PFSK-1 (cell line): ENCODE data around the gene TAS1R2. TPM values are rescaled to one million over a fixed set of nuclear protein-coding genes. Genes with fewer than 3 reads are reported as not detected.

Source experiments
- FOXP2 ChIP-seq: optimal IDR thresholded peaks from 2 replicates; pipeline ENCODE3; 2011; ENCODE audit warnings: borderline replicate concordance, control low read depth, inconsistent platforms; ENCODE audit not compliant: insufficient read depth; ENCODE audit errors: extremely low read length, extremely low read depth
- POLR2AphosphoS5 ChIP-seq: IDR thresholded peaks from 2 replicates; pipeline ENCODE4 v1.6.1; 2012; ENCODE audit warnings: low read depth, mild to moderate bottlenecking, control low read depth, low read length, moderate library complexity
- SIN3A ChIP-seq: IDR thresholded peaks from 2 replicates; pipeline ENCODE4 v1.6.1; 2012; ENCODE audit warnings: mild to moderate bottlenecking, low read length, moderate library complexity, borderline replicate concordance; ENCODE audit not compliant: insufficient read depth
- TAF1 ChIP-seq: IDR thresholded peaks from 2 replicates; pipeline ENCODE4 v1.6.1; 2012; ENCODE audit warnings: low read length, control low read depth, borderline replicate concordance; ENCODE audit not compliant: insufficient read depth
- polyA plus RNA-seq: library from polyadenylated mRNA; unstranded; fragments of >200 nt; gene quantifications from one replicate; pipeline ENCODE4 v1.2.1, GENCODE V29; 2012; ENCODE audit warnings: low read depth, missing spikeins; ENCODE audit not compliant: insufficient read length
- TF ChIP-seq, protein P1 (sequence below), 2 experiments: IDR thresholded peaks; 2 replicates each; pipeline versions ENCODE4 v1.6.1 to v1.8.0; 2011 to 2012; ENCODE audit warnings: low read depth in 2 of 2, low read length in 2 of 2, control low read depth in 1 of 2, inconsistent platforms in 1 of 2, mild to moderate bottlenecking in 1 of 2, moderate library complexity in 1 of 2; ENCODE audit not compliant: insufficient read depth in 1 of 2

The TAS1R2 gene
- not detected for polyA plus RNA-seq

DNA sequence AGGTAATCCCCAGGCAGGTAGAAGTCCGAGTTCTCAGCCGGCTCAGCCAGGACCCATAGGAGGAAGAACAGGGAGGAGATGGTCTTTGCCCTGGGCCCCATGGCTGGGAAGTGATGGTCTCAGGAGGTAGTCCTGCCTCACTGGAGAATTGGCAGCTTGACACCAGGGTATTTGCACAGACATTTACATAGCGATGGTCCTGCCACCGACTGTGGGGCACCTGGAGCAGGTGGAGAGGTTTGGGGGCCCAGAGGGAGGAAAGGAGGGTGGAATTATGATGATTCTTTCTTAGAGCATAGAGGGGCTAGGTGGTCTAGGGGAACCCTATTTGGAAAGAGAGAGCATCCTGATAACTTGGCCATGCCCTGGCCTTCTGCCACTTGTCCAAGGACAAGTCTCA is at the start of gene TAS1R2:
Gene TAS1R2, minus strand, starts transcription at position 101 of the 400 bp plus-strand sequence. Its CDS starts 0 bp downstream, at position 101.
- TF ChIP-seq SIN3A (no peak), TAF1 (no peak), POLR2AphosphoS5 (no peak), FOXP2 (no peak)
- TF ChIP-seq, protein P1, sequence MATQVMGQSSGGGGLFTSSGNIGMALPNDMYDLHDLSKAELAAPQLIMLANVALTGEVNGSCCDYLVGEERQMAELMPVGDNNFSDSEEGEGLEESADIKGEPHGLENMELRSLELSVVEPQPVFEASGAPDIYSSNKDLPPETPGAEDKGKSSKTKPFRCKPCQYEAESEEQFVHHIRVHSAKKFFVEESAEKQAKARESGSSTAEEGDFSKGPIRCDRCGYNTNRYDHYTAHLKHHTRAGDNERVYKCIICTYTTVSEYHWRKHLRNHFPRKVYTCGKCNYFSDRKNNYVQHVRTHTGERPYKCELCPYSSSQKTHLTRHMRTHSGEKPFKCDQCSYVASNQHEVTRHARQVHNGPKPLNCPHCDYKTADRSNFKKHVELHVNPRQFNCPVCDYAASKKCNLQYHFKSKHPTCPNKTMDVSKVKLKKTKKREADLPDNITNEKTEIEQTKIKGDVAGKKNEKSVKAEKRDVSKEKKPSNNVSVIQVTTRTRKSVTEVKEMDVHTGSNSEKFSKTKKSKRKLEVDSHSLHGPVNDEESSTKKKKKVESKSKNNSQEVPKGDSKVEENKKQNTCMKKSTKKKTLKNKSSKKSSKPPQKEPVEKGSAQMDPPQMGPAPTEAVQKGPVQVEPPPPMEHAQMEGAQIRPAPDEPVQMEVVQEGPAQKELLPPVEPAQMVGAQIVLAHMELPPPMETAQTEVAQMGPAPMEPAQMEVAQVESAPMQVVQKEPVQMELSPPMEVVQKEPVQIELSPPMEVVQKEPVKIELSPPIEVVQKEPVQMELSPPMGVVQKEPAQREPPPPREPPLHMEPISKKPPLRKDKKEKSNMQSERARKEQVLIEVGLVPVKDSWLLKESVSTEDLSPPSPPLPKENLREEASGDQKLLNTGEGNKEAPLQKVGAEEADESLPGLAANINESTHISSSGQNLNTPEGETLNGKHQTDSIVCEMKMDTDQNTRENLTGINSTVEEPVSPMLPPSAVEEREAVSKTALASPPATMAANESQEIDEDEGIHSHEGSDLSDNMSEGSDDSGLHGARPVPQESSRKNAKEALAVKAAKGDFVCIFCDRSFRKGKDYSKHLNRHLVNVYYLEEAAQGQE (IDR thresholded peaks at IDR 0.05; ENCODE audit: insufficient read depth in 1 of 2, low read depth in 2 of 2, low read length in 2 of 2): no peak

DNA sequence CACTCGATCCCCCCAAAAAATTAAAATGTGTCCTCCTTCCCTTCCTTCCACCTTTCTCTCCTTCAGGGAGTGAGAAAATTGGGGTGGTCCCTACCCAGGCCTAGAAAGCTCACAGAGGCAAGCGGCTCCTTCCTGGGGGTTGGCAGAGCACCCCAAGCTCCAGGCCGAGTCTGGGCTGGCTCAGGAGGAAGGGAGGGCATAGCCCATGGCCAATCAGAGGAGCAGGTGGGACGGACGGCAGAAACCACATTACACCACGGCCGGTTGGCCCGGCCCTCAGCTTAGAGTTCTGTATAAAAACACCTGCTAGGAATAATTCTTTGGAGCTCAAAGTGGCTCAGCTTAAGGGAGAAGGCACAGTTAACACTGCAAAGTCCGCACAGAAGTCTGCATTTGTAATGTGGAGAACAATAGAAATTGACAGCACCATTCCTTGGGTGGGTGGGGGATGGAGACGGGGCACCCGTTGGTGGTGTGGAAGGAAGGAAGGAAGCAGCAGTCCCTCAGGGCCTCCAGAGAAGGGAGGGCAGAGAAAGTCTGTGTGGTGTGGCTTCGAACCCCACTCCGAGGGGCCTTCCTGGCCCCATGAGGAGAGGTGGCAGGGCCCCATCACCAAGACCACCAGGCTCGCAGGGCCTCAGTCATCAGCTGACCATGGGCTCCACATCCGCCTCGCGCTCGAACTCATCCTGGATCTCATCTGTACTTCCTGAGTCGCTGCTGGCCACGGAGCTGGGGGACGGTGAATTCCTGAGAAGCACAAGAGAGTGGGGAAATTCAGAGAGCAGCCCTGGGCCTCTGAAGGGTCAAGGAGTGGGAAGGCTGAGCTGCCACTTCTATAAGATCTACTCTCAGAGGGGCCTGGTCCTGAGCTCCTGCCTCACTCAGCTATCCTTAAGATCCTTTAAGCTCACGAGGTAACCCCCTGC is 48.7 kb upstream of the TAS1R2 start:
- TF ChIP-seq, protein P1 (IDR thresholded peaks at IDR 0.05; ENCODE audit: insufficient read depth in 1 of 2, low read depth in 2 of 2, low read length in 2 of 2): no peak
- TF ChIP-seq POLR2AphosphoS5: no peak
- TF ChIP-seq TAF1: no peak
- TF ChIP-seq FOXP2: no peak
- no peak for TF ChIP-seq SIN3A

DNA sequence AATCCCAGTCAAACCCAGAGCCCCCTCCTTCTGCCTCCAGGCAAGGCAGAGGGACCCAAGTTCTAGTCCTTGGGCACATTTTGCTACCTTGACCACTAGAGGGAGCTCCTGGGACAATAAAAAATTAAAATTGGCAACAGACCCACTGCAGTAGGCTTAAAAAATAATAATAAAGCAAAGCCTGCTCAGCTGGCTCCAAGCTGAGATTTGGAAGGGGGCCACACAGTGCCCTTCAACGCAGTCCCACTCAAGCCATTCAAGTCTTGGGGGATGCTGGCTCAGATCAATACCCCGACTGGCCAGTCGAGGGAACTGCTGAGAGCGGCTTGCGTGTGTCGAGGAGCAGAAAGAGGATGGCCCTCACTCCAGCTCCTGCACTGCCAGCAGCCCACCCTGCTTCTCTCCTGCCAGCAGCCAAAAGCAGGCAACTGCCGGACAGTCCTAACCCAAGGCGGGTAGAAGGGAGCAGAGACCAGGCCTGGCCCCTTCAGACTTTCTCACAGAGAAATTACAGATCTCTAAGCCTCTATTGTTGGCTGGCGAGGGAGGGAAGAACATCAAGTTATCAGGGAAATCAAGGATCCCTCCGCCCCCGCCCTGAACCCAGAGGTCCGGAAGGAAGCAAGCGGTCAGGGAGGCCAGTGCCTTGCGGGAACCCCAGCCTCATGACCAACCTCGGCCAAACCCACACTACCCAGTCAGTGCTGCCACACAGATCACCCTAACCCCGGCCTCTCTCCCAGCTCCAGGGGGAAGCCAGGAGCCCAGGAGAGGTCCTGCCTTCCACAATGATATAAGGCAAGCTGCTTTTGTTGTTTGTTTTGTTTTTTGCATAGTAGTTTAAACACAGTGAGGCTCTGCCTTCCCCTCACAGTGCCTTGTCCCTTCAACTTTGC is 47.8 kb upstream of the TAS1R2 start:
- TF ChIP-seq, protein P1 (IDR thresholded peaks at IDR 0.05; ENCODE audit: insufficient read depth in 1 of 2, low read depth in 2 of 2, low read length in 2 of 2): no peak
- no peak for TF ChIP-seq POLR2AphosphoS5
- TF ChIP-seq FOXP2: no peak
- TF ChIP-seq TAF1: no peak
- TF ChIP-seq SIN3A: no peak

DNA sequence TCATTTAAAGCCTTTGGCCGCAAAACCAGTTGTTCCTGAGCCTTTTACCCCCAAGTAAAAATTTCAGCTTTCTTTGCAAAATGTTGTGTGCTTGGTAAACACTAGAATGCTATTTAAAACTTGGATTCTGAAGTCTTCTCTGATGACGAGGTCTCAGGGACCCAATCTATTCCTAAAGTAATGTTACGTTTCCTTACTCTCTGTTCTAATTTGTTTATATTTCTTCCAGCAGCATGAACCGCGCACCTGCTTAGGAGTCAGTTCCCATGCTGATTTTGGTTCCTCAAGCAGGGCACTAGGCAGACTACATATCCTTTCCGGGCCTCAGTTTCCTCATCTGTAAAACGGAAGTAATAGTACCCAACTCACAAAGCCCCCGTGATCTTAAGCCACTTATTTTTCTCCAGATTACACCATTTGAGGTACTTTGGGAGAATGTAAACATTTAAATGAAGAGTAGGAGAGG is 43.9 kb upstream of the TAS1R2 start:
- TF ChIP-seq TAF1: no peak
- TF ChIP-seq POLR2AphosphoS5: no peak
- TF ChIP-seq SIN3A: no peak
- no peak for TF ChIP-seq FOXP2
- TF ChIP-seq, protein P1 (IDR thresholded peaks at IDR 0.05; ENCODE audit: insufficient read depth in 1 of 2, low read depth in 2 of 2, low read length in 2 of 2): no peak
